Adrenal gland (tissue), 5 donors: Measurements from ENCODE around the gene IL1F10.

Experiments used
- CTCF ChIP-seq, 6 experiments: fragments of 450-650 bp in 4 of 6; fragments of 200-600 bp in 2 of 6; sonication (generic) in 1 of 6; IDR thresholded peaks; 1 replicate in 5 of 6; 2 replicates in 1 of 6; pipeline versions ENCODE4 v1.5.1 to v1.8.0; 2016 to 2021; ENCODE audit warnings: antibody characterized with exemption in 6 of 6, mild to moderate bottlenecking in 2 of 6, moderate library complexity in 1 of 6
- POLR2A ChIP-seq, 2 donors: fragments of 450-650 bp; IDR thresholded peaks; one replicate each; pipeline ENCODE4 v1.6.1; 2017; ENCODE audit warnings: antibody characterized with exemption in 2 of 2, mild to moderate bottlenecking in 2 of 2, moderate library complexity in 1 of 2
- donor health status: DM: no; HTN: no; CAD: no.

GRCh38 chr2:113036763-113037162 is 31.0 kb upstream of the IL1F10 start:
- TF ChIP-seq CTCF (IDR thresholded peaks at IDR 0.05) (no peak), POLR2A (IDR thresholded peaks at IDR 0.05) (no peak)
